ENCODE measurements around the gene NACA. TPM values are rescaled to one million over a fixed set of nuclear protein-coding genes. Genes with fewer than 3 reads are reported as not detected.

The NACA gene
- total RNA-seq (2022; extraction: Qiagen RNA extraction) = 1,471 to 1,612 TPM (median 1,521 TPM) in 5 replicates

GRCh38 chr12:56724972-56725722 lies at the start of gene NACA:
NACA (minus strand) TSS chr12:56725299; CDS start chr12:56724521, 778 bp downstream.

GRCh38 chr12:56751712-56752598 lies 26.9 kb upstream of the NACA start, which contains the start of gene PRIM1:
PRIM1 (minus strand) TSS chr12:56752323; CDS start chr12:56752298, 25 bp downstream.

GRCh38 chr12:56688129-56688845 lies 36.8 kb downstream of the NACA start, which contains the start of gene PTGES3:
PTGES3 (minus strand) TSS chr12:56688284; CDS start chr12:56687999, 285 bp downstream.

Other genes starting within 250 kb of the NACA start
- 0.13 to 0.31 TPM (median 0.21 TPM) in 5 replicates for gene GLS2, start 237.1 kb downstream of the NACA start, total RNA-seq (2022; extraction: Qiagen RNA extraction)
- gene RBMS2, start 203.5 kb downstream of the NACA start, total RNA-seq (2022; extraction: Qiagen RNA extraction) = 9.1 to 12.2 TPM (median 11.0 TPM) in 5 replicates
- gene BAZ2A, start 95.0 kb downstream of the NACA start, total RNA-seq (2022; extraction: Qiagen RNA extraction) = 26.6 to 44.1 TPM (median 39.4 TPM) in 5 replicates
- gene ATP5F1B, start 79.3 kb downstream of the NACA start, total RNA-seq (2022; extraction: Qiagen RNA extraction) = 875 to 961 TPM (median 909 TPM) in 5 replicates
- gene PTGES3, start 37.0 kb downstream of the NACA start, total RNA-seq (2022; extraction: Qiagen RNA extraction) = 350 to 444 TPM (median 376 TPM) in 5 replicates
- gene PRIM1, start 27.0 kb upstream of the NACA start, total RNA-seq (2022; extraction: Qiagen RNA extraction) = 23.7 to 32.4 TPM (median 25.2 TPM) in 5 replicates
- 0.82 to 1.6 TPM (median 1.1 TPM) in 5 replicates for gene HSD17B6, start 38.0 kb upstream of the NACA start, total RNA-seq (2022; extraction: Qiagen RNA extraction)
- 0.06 TPM in 1 of 5 replicates, not detected in the others for gene SDR9C7, start 209.1 kb upstream of the NACA start, total RNA-seq (2022; extraction: Qiagen RNA extraction)
- gene RDH16, start 232.3 kb upstream of the NACA start, total RNA-seq (2022; extraction: Qiagen RNA extraction) = 0.12 to 0.22 TPM (median 0.15 TPM) in 5 replicates